GM12873 (cell line): ENCODE data around the gene MAPK9.

Experiments
- CTCF ChIP-seq: IDR thresholded peaks from 2 replicates; pipeline ENCODE4 v1.5.1; 2012; ENCODE audit warnings: low read depth, mild to moderate bottlenecking, moderate library complexity, low read length, control low read depth; ENCODE audit not compliant: insufficient read depth; ENCODE audit errors: missing control alignments

The MAPK9 gene

GRCh38 chr5:180323941-180324600, 32.2 kb upstream of the MAPK9 start:
- no peak for TF ChIP-seq CTCF

- TF ChIP-seq CTCF = no peak
These were observed 31.3 kb upstream of the MAPK9 start for GRCh38 chr5:180323160-180323559.

- TF ChIP-seq CTCF = no peak
These were observed 26.7 kb upstream of the MAPK9 start for GRCh38 chr5:180318456-180319089.

GRCh38 chr5:180316586-180316985, 24.7 kb upstream of the MAPK9 start:
- TF ChIP-seq CTCF = no peak

GRCh38 chr5:180315762-180316212, 23.9 kb upstream of the MAPK9 start:
- peak; percentile 100 for TF ChIP-seq CTCF

GRCh38 chr5:180313677-180314505, 22.0 kb upstream of the MAPK9 start:
- TF ChIP-seq CTCF = no peak

- TF ChIP-seq CTCF = no peak
These were observed 19.3 kb upstream of the MAPK9 start for GRCh38 chr5:180311216-180311615.
